G401.6 (cell line): Measurements from ENCODE around the gene TRIM7.
"Not testable (repeated sequence)": the region's sequence is repeated elsewhere in the genome, so short reads cannot be mapped to it uniquely, and the experiment has no call there.

ENCODE experiments used
- FAIRE-seq: peaks from 2 replicates; lab custom pipeline; 2012; peaks lifted over from hg19 to GRCh38; lab: Jason Lieb, UNC

The TRIM7 gene

DNA sequence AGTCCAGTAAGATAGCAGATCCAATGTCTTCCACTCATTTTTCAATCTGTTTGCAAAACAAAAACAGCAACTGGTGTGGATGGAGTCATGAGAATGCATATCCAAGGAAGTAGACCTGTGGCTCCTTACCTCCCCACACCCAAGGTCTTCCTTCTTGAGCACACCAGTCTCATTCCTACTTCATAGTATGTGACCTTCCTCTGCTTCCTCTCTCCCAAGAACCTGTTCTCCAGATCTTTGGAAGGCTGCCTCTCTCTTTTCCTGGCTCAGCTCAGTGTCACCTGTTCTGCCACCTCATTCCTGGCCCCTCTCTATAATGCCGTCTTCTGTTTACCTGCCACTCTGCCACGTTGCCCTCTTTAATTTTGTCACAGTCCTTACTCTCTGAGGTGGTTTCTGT, 7.9 kb upstream of the TRIM7 start:
- FAIRE-seq = no peak

GRCh38 chr5:181212080-181212479, 7.1 kb upstream of the TRIM7 start:
- FAIRE-seq = no peak

- no peak for FAIRE-seq
Measured at GRCh38 chr5:181211208-181211607, 6.2 kb upstream of the TRIM7 start.

GRCh38 chr5:181210698-181211097, 5.7 kb upstream of the TRIM7 start:
- not testable (repeated sequence) for FAIRE-seq

DNA sequence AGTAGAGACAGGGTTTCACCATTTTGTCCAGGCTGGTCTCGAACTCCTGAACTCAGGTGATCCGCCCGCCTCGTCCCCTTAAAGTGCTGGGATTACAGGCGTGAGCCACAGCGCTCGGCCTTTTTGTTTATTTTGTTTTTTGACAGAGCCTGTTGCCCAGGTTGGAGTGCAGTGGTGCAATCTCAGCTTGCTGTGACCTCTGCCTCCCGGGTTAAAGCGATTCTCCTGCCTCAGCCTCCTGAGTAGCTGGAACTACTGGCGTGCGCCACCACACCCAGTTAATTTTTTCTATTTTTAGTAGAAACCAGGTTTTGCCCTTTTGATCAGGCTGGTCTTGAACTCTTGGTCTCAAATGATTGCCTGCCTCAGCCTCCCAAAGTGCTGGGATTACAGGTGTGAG, 5.2 kb upstream of the TRIM7 start:
- FAIRE-seq = not testable (repeated sequence)

DNA sequence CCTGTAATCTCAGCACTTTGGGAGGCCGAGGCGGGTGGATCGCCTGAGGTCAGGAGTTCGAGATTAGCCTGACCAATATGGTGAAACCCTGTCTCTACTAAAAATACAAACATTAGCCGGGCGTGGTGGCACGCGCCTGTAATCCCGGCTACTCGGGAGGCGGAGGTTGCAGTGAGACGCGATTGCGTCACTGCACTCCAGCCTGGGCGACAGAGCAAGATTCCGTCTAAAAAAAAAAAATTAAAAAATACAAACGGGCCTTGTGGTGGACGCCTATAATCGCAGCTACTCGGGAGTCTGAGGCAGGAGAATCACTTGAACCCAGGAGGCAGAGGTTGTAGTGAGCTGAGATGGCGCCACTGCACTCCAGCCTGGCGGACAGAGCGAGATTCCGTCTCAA, 4.0 kb upstream of the TRIM7 start:
- FAIRE-seq = not testable (repeated sequence)

DNA sequence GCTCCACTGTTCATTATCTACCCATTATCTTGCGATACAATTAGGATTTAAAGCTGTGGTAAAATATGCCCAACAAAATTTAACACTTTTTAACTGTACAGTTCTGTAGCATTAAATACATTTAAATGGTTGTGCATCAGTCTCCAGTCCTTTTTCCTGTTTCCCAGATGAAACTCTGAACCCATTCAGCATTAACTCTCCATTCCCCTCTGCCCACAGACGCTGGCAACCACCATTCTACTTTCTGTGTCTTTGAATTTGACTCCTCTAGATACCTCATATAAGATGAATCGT, 2.9 kb upstream of the TRIM7 start:
- peak; percentile 93 for FAIRE-seq

- FAIRE-seq = no peak
Measured at GRCh38 chr5:181207214-181207959, 2.4 kb upstream of the TRIM7 start.

- FAIRE-seq = no peak
Measured at GRCh38 chr5:181205761-181206649, 1.0 kb upstream of the TRIM7 start.

DNA sequence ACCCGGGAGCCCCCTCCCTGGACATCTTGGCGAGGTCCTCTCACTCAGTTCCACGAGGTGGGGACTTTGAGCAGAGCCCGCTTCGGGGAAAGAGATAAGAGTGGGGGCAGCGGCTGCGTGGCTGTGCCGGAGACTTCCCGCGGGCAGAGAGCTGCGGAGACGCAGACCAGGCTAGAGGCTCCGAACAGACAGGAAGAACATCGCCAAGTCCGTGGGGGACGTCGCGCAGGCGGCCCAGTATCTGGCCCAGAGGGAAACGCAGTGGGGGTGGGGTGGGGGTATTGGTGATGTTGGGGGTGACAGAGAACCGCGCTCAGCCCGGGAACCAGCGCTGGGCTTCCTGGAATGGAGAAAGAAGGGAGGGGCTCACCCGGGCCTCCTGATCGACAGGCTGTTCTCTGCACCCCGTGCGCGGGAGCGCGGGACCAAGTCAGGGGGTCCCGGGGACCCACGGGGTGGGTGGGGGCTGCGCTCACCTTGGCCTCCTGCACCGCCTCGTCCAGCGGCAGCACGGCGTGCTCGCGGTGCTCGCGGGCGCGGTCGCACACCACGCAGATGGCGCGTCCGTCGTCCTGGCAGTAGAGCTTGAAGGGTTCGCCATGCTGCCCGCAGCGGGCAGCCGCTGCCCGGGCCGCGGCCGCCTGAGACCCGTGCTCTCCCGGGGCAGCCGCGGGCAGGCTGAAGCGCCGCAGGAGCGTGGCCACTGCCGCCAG, 727 bp downstream of the TRIM7 start:
- FAIRE-seq = no peak

- FAIRE-seq = no peak
Measured at GRCh38 chr5:181203777-181204112, 1.3 kb downstream of the TRIM7 start.

- FAIRE-seq = no peak
Measured at GRCh38 chr5:181203093-181203711, 1.8 kb downstream of the TRIM7 start.

GRCh38 chr5:181200816-181201215, 4.2 kb downstream of the TRIM7 start:
- no peak for FAIRE-seq

- FAIRE-seq = no peak
Measured at GRCh38 chr5:181199881-181200638, 4.9 kb downstream of the TRIM7 start.

DNA sequence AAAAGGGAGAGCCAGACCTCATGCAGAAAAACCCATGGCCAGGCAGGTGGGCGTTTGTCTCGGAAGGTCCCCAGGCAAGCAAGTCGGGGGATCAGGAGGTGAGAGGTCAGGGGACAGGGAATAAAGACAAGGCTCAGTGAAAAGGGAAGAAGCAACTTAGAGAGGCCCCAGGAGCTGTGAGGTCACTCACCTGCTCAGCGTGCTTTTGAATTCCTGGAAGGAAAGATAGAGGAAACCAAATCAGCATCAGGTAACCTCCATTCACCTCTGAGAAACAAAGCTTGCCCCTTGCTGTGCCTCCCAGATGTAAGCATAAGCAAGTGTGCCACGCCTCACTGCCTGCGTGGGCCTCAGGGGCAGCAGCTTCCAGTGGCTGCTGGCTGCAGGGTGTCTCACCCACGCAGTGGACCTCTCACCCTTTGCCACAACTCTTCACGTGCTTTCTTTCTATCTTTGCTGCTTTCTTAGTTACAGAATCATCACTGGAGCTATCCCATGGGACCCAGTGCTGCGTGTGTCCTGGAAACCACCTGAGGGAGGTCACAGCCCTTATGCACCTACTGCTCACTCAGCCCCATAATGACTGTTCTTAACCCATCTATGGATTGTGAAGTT, 6.0 kb downstream of the TRIM7 start:
- FAIRE-seq = no peak

DNA sequence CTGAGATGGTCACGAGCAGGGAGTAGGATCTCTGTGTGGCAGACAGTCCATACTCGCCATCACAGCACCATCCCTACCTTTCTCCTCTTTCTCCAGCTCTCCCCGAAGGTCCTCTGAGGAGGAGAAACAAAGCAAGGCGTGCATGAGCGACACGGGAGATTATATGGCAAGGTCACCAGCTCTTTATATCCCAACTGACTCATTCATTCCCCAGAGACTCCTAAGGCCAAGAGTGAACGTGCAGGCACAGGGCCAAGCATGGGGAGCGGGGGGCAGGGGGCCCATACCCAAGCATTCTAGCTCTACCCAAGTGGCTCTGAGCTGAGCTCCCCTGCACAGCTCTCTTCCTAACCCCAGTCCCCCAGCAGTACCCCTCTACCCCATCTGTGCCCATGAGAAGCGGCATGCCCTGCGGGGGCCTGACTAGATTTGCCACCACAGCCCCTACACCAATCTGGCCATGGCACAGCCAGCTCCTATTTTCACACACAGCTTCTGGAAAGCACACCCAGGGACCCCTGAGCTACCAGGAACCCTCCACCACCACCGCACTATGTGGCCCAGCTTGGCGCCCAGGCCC, 6.8 kb downstream of the TRIM7 start:
- FAIRE-seq = no peak

- FAIRE-seq = no peak
Measured at GRCh38 chr5:181197326-181197951, 7.6 kb downstream of the TRIM7 start.

DNA sequence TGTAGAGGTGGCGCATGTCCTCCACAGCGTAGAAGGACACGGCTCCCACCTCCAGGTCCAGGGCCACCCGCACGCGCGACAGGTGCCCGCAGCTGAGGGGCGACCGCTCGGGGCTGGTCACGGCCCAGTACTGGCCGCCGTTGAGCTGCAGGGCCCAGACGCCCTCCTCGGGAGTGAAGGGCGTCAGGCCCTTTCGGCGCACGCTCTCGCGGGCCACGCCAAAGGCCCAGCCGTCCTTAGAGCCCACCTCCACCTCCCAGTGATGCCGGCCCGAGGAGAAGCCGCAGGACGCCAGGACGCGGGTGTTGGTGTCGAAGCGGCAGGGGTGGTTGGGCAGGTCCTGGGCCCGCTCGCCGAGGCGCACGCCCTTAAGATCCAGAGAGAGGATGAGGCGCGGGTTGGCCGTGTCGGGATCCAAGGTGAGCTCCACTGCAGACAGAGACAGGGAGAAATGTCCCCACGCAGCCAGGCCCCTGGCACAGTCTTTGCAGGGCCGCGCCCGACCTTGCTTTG, 9.7 kb downstream of the TRIM7 start:
- FAIRE-seq = no peak

DNA sequence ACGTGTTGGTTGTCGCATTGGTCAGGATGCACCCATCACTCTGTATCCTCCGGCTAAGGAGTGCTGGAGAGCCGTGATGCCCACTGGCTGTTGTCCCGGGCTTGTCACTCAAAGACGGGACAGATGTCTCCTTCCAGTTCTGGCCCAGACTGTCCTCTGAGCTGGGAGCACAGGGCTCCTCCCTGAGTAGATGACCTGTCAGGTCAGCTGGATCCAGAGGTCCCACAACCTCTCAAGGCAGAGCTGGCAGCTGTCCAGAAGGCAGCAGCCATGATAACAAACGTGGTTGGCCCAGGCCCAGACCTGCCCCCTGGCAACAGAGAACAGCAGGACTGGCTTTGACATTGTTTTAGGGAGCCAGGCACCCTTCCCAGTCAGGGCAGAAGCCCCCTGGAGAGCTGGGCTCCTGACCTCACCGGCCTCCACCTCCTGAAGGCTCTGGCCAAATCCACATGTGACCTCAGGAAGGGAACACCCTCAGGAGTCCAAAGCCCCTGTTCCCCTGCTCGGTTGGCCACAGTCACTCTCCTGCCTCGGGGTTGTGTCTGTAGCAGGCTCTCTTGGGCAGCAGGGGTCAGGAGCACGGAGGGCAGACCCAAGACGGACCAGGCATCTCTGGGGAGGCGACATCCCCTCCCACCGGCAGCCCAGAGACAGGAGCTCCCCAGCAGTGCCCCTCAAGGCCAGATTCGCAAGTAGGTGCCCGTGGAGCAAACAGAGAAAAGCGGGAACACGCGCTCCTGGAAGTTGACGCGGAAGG, 10.3 kb downstream of the TRIM7 start:
- no peak for FAIRE-seq

GRCh38 chr5:181193656-181194055, 11.3 kb downstream of the TRIM7 start:
- no peak for FAIRE-seq
